ENCODE measurements around the gene TLCD3A. TPM values are rescaled to one million over a fixed set of nuclear protein-coding genes. Genes with fewer than 3 reads are reported as not detected.
"Not testable (repeated sequence)": the region's sequence is repeated elsewhere in the genome, so short reads cannot be mapped to it uniquely, and the experiment has no call there.

Gene TLCD3A
- total RNA-seq, 1 donor: 12.7 TPM

GRCh38 chr17:746783-747629 is 14.6 kb downstream of the TLCD3A start:
- DNase-seq (ENCODE audit: low read depth in 2 of 3, low spot score in 2 of 3): no peak

GRCh38 chr17:748604-749003 is 16.2 kb downstream of the TLCD3A start:
- DNase-seq (ENCODE audit: low read depth in 2 of 3, low spot score in 2 of 3): not testable (repeated sequence)

GRCh38 chr17:749359-749758 is 17.0 kb downstream of the TLCD3A start:
- DNase-seq (ENCODE audit: low read depth in 2 of 3, low spot score in 2 of 3): not testable (repeated sequence)

- DNase-seq (ENCODE audit: low read depth in 2 of 3, low spot score in 2 of 3): no peak
Observed at GRCh38 chr17:750431-751037, 18.1 kb downstream of the TLCD3A start.

- DNase-seq (ENCODE audit: low read depth in 2 of 3, low spot score in 2 of 3): peak; percentile 29 to 60 (median 35)
Observed at GRCh38 chr17:751269-752001, 19.0 kb downstream of the TLCD3A start.

DNA sequence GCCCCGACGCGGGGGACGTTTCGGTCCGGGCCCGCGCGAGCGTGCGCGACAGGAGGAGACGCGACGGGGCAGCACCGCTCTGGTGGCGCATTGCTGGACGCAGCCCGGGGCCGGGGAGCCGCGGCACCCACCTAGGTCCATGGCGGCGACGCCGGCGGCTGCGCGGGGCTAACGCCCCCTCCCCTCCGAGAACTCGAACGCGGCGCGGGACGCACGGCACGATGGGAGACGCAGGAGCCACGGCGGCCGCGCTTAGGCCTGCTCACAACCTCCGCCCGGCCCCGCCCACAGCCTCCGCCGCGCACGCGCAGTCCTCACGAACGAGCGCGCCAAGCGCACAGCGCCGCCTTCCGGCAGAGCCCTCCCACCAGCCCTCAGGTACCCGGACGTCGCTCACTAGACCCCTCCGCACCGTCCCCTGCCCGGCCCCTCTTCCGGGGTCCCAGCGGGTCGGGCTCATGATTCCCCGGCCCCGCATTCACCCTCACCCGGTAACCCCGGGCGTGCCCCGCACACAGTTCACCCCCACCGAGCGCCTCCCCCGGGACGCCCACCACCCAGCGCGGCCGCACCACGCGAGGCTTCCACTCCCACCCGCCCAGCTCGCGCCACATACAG is 19.7 kb downstream of the TLCD3A start, which contains the start of gene GEMIN4:
TSS of gene GEMIN4 (minus strand) at position 263 of the 618 bp plus-strand sequence. CDS start at position 141, 122 bp downstream.
- peak; percentile 90 to 99 (median 93) for DNase-seq (ENCODE audit: low read depth in 2 of 3, low spot score in 2 of 3)

- DNase-seq (ENCODE audit: low read depth in 2 of 3, low spot score in 2 of 3): peak in 2 of 3 donors; percentile 47 to 64
Observed at GRCh38 chr17:752620-753219, 20.3 kb downstream of the TLCD3A start.

DNA sequence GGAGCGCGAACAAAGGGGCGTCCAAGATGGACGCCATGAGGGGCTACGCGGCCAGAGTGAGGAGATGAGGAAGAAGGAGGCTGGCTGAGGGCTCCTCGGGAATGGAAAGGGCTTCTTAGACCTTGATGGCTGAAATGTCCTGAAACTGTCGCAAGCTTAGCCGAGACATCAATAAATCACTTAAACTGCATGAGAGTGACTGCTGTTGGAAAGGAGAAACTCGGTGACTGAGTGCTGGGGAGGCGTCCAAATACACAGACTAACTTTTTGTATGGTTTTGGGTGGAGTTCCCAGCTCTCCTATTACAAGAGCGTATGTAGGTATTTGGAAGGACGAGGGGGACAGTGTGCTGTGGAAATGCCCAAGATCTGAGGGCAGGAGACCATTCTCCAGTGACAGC is 21.0 kb downstream of the TLCD3A start:
- peak in 1 of 3 donors; percentile 7 for DNase-seq (ENCODE audit: low read depth in 2 of 3, low spot score in 2 of 3)

- not testable (repeated sequence) for DNase-seq (ENCODE audit: low read depth in 2 of 3, low spot score in 2 of 3)
Observed at GRCh38 chr17:755319-755961, 23.0 kb downstream of the TLCD3A start.

DNA sequence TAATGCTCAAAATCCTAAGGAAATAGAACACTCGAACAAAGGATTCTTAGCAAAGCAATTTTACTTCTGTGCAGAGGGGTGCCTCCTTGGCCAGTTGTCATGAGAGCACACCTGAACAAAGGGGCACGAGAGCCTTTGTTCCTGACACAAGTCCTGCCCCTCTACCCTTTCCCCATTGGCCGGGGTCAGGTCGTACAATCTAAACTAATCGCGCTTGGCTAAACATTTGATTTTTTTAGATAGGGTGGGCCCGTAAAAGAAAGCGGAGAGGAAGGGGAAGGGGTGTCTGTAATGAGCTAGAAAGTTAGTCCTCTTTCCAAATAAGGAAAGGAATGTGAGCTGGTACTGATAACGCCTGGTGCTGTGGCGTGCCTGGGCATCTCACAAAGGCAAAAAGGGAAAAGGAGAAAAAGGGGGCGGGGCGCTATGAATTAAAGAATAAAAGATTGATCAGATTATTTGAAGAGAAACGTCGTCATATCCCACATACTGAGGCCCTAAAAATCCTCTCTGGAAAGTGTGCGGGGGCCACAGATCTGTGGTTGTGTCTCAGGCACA is 23.7 kb downstream of the TLCD3A start:
- not testable (repeated sequence) for DNase-seq (ENCODE audit: low read depth in 2 of 3, low spot score in 2 of 3)

DNA sequence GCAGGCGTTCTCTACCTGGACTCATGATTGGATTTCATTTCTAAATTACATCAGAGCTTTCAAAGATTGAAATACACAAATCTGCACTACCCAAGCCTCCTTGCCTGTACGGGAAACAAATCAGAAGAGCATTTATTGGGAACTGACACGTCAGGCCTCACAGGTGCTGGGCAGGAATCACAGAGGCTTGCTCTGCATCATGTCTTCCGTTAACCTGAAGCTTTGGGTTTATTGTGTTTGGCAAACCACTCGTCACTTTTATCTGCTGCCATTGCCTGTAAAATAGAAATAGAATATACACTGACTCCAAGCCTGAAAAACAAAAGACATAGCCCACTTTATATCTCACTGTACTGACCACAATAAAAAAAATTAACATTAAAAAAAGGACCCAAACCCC is 27.6 kb downstream of the TLCD3A start:
- DNase-seq (ENCODE audit: low read depth in 2 of 3, low spot score in 2 of 3): no peak

GRCh38 chr17:760371-760770 is 28.0 kb downstream of the TLCD3A start:
- no peak for DNase-seq (ENCODE audit: low read depth in 2 of 3, low spot score in 2 of 3)

DNA sequence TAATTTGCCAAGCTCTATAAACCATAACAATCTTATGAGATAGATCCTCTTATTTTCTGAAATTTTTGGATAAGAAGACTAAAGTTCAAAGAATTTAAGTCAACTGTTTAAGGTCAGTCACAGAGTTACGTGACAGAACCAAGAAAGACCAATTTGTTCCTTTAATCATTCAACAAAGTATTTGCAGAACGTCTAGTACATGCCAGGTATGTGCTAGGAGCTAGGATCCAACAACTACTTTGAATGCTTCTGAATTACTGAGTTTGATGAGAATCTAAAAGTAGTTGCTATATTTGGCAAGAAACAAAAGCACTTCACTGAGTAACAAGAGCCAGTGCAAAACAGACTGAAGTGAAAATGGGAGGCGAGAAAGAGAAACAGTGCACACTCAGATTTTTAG is 34.7 kb downstream of the TLCD3A start:
- DNase-seq (ENCODE audit: low read depth in 2 of 3, low spot score in 2 of 3): no peak

GRCh38 chr17:773016-773415 is 40.6 kb downstream of the TLCD3A start:
- no peak for DNase-seq (ENCODE audit: low read depth in 2 of 3, low spot score in 2 of 3)

- DNase-seq (ENCODE audit: low read depth in 2 of 3, low spot score in 2 of 3): no peak
Observed at GRCh38 chr17:773467-774312, 41.3 kb downstream of the TLCD3A start.

DNA sequence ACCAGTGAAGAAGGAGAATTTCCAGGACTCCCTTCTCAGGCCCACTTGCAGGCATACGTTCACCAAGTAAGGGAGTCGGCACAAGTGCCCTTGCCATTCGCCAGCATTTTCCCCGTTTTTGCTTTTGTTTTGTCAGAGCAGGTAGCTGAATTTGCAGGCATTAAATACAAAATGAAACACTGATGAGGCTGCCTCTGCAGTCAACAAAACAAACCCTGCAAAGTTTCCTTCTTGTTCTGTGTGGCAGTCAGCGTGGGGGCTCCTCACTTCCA is 41.9 kb downstream of the TLCD3A start:
- no peak for DNase-seq (ENCODE audit: low read depth in 2 of 3, low spot score in 2 of 3)

GRCh38 chr17:778096-778495 is 45.7 kb downstream of the TLCD3A start:
- no peak for DNase-seq (ENCODE audit: low read depth in 2 of 3, low spot score in 2 of 3)

- DNase-seq (ENCODE audit: low read depth in 2 of 3, low spot score in 2 of 3): peak; percentile 92 to 97 (median 92)
Observed at GRCh38 chr17:781805-782731, 49.7 kb downstream of the TLCD3A start, which contains the start of the genes GLOD4 and MRM3. GLOD4 (minus strand) TSS chr17:782280; CDS start chr17:782255, 25 bp downstream. MRM3 (plus strand) TSS chr17:782353; CDS start chr17:782379, 26 bp downstream.

Measured in hematopoietic multipotent progenitor cell (in vitro differentiated cells).